HFFc6 (cell line): ENCODE data around the gene RAB3GAP2. TPM values are rescaled to one million over a fixed set of nuclear protein-coding genes. Genes with fewer than 3 reads are reported as not detected.

Source experiments
- DNase-seq: peaks from one replicate; pipeline ENCODE4 v3.0.0-alpha.2; 2018
- H3K27ac Mint-ChIP-seq: 2 replicates; pipeline ENCODE4 v1.8.0; 2020; ENCODE audit warnings: mild to moderate bottlenecking, mixed read lengths
- H3K27me3 Mint-ChIP-seq: 2 replicates; pipeline ENCODE4 v1.8.0; 2021; ENCODE audit warnings: mild to moderate bottlenecking, moderate library complexity, mixed read lengths; ENCODE audit not compliant: insufficient read depth
- H3K36me3 Mint-ChIP-seq: 2 replicates; pipeline ENCODE4 v1.8.0; 2021; ENCODE audit warnings: low read depth, mixed read lengths
- H3K4me1 Mint-ChIP-seq: 2 replicates; pipeline ENCODE4 v1.8.0; 2020; ENCODE audit warnings: low read depth, mixed read lengths
- H3K4me3 Mint-ChIP-seq: 2 replicates; pipeline ENCODE4 v1.8.0; 2020; ENCODE audit warnings: mild to moderate bottlenecking, moderate library complexity, mixed read lengths
- H3K9me3 Mint-ChIP-seq: 2 replicates; pipeline ENCODE4 v1.8.0; 2020; ENCODE audit warnings: mild to moderate bottlenecking, mixed read lengths
- CTCF ChIP-seq: fragments of 200-600 bp; sonication (generic); IDR thresholded peaks from 2 replicates; pipeline ENCODE4 v1.5.0; 2021; ENCODE audit warnings: antibody characterized with exemption, mild to moderate bottlenecking
- total RNA-seq, 6 experiments: library from RNA; stranded (reverse); fragmentation: NEBNext Ultra II Directional; extraction: Animal tissue kit (Norgen Biotek cat#: 25700); gene quantifications; 2 replicates in 1 of 6; 3 replicates in 5 of 6; pipeline ENCODE4 v1.2.3, GENCODE V29; 2021

RAB3GAP2 gene
- total RNA-seq, 6 experiments from 2014 or later: 42.0 to 49.6 (median 43.9) TPM

GRCh38 chr1:220149742-220150141 is 122.5 kb downstream of the RAB3GAP2 start:
- no peak for DNase-seq
- no peak for TF ChIP-seq CTCF
- Mint-ChIP-seq H3K9me3 (no peaks in the 10 kb centered on the region), H3K4me3 (no peak overlapping the region), H3K4me1 (no peaks in the 10 kb centered on the region), H3K27ac (no peak overlapping the region), H3K27me3 (peaks cover 6% of the 10 kb centered on the region), H3K36me3 (peaks cover 23% of the 10 kb centered on the region)

GRCh38 chr1:220144051-220144450 is 128.2 kb downstream of the RAB3GAP2 start:
- no peak for DNase-seq
- Mint-ChIP-seq H3K4me3 (no peak overlapping the region), H3K36me3 (peaks cover 38% of the 10 kb centered on the region), H3K27ac (no peak overlapping the region), H3K9me3 (no peaks in the 10 kb centered on the region), H3K27me3 (peaks cover 6% of the 10 kb centered on the region), H3K4me1 (no peaks in the 10 kb centered on the region)
- TF ChIP-seq CTCF: no peak

- Mint-ChIP-seq H3K9me3 (no peaks in the 10 kb centered on the region), H3K27me3 (0 out of 2 replicates have a peak, but pooled peaks cover 2% of the 10 kb centered on the region), H3K4me3 (no peak overlapping the region), H3K27ac (no peak overlapping the region), H3K36me3 (peaks cover 41% of the 10 kb centered on the region), H3K4me1 (no peaks in the 10 kb centered on the region)
- TF ChIP-seq CTCF: no peak
- no peak for DNase-seq
Measured at GRCh38 chr1:220139966-220140365, 132.3 kb downstream of the RAB3GAP2 start.

GRCh38 chr1:220137019-220137786 is 135.1 kb downstream of the RAB3GAP2 start:
- Mint-ChIP-seq H3K36me3 (peaks cover 45% of the 10 kb centered on the region), H3K4me1 (no peaks in the 10 kb centered on the region), H3K9me3 (no peaks in the 10 kb centered on the region), H3K4me3 (no peak overlapping the region), H3K27ac (no peak overlapping the region), H3K27me3 (0 out of 2 replicates have a peak, but pooled peaks cover 2% of the 10 kb centered on the region)
- no peak for TF ChIP-seq CTCF
- no peak for DNase-seq

GRCh38 chr1:220135755-220136154 is 136.5 kb downstream of the RAB3GAP2 start:
- no peak overlapping the region for H3K4me3 Mint-ChIP-seq
- H3K4me1 Mint-ChIP-seq: no peaks in the 10 kb centered on the region
- 0 out of 2 replicates have a peak, but pooled peaks cover 2% of the 10 kb centered on the region for H3K27me3 Mint-ChIP-seq
- TF ChIP-seq CTCF: no peak
- no peak for DNase-seq
- peak overlapping the region; percentile 34; the same call in 1 of the 2 replicates for H3K27ac Mint-ChIP-seq
- no peaks in the 10 kb centered on the region for H3K9me3 Mint-ChIP-seq
- peaks cover 35% of the 10 kb centered on the region for H3K36me3 Mint-ChIP-seq
